Neutrophil (primary cell): ENCODE data around the gene FAM78A.

Experiments used
- H3K27ac ChIP-seq: fragments of 200-600 bp; sonication (generic); 2 replicates; pipeline ENCODE4 v1.5.1; 2016; ENCODE audit warnings: mild to moderate bottlenecking, moderate library complexity
- H3K27me3 ChIP-seq: fragments of 200-600 bp; sonication (generic); 2 replicates; pipeline ENCODE4 v1.6.0; 2016; ENCODE audit warnings: mild to moderate bottlenecking
- H3K36me3 ChIP-seq: fragments of 200-600 bp; sonication (generic); 2 replicates; pipeline ENCODE4 v1.5.1; 2017
- H3K4me1 ChIP-seq, 2 experiments: fragments of 200-600 bp in 1 of 2; sonication (generic) in 1 of 2; 1 replicate in 1 of 2; 2 replicates in 1 of 2; pipeline versions ENCODE4 v1.5.1 to v1.6.1; 2013 to 2016; ENCODE audit warnings: low read depth in 1 of 2, low read length in 1 of 2, mild to moderate bottlenecking in 1 of 2, moderate library complexity in 1 of 2; ENCODE audit not compliant: control insufficient read depth in 1 of 2, insufficient read depth in 1 of 2
- H3K4me3 ChIP-seq, 2 experiments: fragments of 200-600 bp in 1 of 2; sonication (generic) in 1 of 2; 1 replicate in 1 of 2; 2 replicates in 1 of 2; pipeline ENCODE4 v1.5.1; 2013 to 2016; ENCODE audit warnings: low read depth in 1 of 2, low read length in 1 of 2, mild to moderate bottlenecking in 1 of 2, moderate library complexity in 1 of 2
- H3K9me3 ChIP-seq: fragments of 200-600 bp; sonication (generic); 2 replicates; pipeline ENCODE4 v1.5.1; 2016
- TF ChIP-seq, protein P1 (sequence below): fragments of 200-600 bp; sonication (generic); IDR thresholded peaks from 2 replicates; pipeline ENCODE4 v1.5.1; 2016; ENCODE audit warnings: antibody characterized with exemption

Gene FAM78A

DNA sequence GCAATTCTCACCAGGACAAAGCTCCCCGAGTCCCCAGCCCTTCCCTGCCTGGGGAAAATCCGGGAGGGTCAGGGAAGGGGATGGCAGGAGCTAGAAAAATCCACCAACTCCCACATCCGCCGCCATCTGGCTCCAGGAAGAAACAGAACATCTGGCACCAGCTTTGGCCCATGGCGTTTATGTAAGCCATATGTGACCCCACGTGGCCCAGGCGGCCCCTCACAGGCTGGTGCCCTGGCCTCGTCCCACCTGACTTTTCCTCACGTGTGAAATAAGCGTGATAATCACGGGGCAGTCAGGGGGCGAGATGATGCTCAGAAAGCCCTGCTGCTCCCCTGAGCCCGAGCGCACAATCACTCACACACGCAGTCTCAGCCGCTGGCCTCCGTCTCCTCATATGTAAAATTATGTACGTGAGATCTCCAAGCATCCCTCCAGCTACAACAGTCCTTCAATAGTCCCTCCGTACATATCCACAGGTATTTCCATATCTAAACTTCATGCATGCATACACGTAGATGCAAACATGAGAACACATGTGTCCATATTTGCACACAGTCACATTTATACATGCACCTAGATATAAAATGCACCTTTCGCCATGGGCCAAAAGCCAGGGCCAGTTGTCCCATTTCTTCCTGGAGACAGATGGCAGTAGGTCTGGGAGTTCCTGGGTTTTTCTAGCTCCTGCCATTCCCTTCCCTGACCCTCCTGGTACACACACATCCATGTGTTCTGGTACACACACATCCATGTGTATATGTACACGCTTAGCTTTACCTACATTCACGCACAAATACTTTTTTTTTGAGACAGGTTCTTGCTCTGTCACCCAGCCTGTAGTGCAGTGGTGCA is 42.1 kb upstream of the FAM78A start:
- no peaks in the 10 kb centered on the region for H3K36me3 ChIP-seq
- H3K4me3 ChIP-seq = no peak overlapping the region
- TF ChIP-seq, protein P1, sequence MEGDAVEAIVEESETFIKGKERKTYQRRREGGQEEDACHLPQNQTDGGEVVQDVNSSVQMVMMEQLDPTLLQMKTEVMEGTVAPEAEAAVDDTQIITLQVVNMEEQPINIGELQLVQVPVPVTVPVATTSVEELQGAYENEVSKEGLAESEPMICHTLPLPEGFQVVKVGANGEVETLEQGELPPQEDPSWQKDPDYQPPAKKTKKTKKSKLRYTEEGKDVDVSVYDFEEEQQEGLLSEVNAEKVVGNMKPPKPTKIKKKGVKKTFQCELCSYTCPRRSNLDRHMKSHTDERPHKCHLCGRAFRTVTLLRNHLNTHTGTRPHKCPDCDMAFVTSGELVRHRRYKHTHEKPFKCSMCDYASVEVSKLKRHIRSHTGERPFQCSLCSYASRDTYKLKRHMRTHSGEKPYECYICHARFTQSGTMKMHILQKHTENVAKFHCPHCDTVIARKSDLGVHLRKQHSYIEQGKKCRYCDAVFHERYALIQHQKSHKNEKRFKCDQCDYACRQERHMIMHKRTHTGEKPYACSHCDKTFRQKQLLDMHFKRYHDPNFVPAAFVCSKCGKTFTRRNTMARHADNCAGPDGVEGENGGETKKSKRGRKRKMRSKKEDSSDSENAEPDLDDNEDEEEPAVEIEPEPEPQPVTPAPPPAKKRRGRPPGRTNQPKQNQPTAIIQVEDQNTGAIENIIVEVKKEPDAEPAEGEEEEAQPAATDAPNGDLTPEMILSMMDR = no peak
- H3K27ac ChIP-seq = no peak overlapping the region
- H3K27me3 ChIP-seq = no peaks in the 10 kb centered on the region
- no peaks in the 10 kb centered on the region for H3K4me1 ChIP-seq
- H3K9me3 ChIP-seq = no peaks in the 10 kb centered on the region

DNA sequence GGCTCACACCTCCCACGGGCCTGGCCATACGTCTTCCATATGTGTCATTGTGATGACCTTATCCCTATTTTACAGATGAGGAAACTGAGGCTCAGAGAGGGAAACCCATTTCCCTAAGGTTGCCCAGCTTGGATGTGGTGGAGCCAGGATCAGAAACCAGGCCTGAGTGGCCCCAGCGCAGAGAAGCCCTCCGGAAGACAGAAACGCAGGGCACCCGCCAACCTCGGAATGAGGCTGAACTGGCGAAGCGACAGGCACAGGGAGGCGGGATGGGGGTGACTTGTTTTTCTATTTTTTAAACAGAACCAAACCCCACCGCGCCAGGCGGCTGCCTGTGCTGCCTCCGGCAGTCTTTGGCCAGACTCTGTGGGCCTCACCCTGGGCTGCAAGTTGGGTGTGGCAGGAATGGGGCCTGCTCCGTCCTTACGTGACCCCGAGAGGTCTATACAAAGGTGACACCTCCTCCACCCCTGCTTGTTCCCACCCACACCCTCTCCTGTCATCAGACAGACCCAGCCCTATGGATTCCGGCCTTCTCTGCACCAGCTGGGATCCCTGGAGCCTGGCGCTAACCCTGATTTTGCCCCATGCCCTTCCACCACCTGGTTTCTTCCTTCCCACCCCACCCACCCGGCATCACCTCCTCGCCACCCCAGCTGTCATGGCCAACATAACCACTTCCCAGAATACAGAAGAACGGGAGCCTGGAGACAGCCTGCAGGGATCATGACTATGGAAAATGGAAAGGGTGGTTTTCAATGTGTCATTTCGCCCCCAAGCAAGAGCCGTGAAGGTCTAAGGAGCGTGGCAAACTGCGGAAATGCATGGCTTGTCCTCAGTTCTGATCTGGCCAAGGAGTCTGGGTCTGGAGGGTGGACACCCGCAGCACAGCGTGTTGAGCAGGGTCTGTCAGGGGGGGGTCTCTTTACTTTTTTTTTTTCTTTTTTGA is 36.8 kb upstream of the FAM78A start:
- H3K27me3 ChIP-seq = peaks cover 10% of the 10 kb centered on the region
- no peak overlapping the region for H3K4me3 ChIP-seq

DNA sequence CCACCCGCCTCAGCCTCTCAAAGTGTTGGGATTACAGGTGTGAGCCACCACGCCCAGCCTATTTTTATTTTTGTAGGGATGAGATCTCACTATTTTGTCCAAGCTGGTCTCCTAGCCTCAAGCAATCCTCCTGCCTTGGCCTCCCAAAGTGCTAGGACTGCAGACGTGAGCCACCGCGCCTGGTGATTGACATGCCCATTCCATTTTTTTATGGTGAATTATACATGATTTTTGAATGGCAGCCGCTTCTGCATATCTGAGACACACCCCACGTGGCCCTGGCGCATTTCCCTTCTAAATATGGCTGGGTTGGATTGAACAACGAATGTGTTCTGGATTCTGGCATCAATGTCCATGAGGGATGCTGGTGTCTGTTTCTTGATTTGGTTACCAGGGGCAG is 35.9 kb upstream of the FAM78A start:
- TF ChIP-seq, protein P1 = no peak
- peaks cover 10% of the 10 kb centered on the region for H3K27me3 ChIP-seq

More for the DNA sequence above, 36.8 kb upstream of the FAM78A start:
- Histone ChIP-seq H3K36me3 (no peaks in the 10 kb centered on the region), H3K9me3 (no peaks in the 10 kb centered on the region), H3K27ac (no peak overlapping the region), H3K4me1 (peaks cover 0 to 6% of the 10 kb centered on the region in 2 experiments)
- TF ChIP-seq, protein P1 = no peak

DNA sequence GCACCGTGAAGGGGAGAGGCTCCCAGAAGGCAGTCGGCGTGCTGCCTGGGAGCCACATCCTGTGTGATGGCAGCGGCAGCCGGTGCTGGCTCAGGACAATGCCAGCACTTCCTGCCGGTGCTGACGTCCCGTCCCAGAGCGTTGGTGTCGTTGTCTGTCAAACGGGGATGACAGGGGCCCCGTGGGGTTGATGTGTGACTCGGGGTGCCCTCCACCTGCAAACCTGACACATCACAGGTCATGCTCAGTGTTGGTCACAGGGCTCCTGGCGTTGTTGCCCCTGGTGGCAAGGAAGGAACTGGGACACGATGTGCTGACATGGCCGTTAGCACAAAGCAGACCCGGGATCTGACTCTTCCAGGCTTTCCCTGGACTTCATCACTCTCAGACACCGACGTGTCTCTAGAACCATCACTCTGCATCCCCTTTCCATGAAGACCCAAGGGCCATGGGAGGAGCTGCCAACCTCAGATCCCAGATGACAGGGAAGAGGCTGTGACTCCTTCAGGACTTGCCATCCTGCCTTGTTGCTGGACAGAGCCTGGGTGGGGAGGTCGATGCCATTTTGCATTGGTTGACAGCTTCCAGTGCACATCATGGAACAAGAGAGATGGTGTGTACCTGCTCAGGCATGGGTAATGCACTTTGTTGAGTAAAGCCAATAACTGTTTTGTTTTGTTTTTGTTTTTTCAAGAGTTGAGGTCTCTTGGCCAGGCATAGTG is 34.7 kb upstream of the FAM78A start:
- H3K4me3 ChIP-seq = no peak overlapping the region
- TF ChIP-seq, protein P1 = no peak
- H3K4me1 ChIP-seq = peaks cover 0 to 6% of the 10 kb centered on the region in 2 experiments
- no peaks in the 10 kb centered on the region for H3K9me3 ChIP-seq
- H3K36me3 ChIP-seq = no peaks in the 10 kb centered on the region
- no peak overlapping the region for H3K27ac ChIP-seq
- H3K27me3 ChIP-seq = peaks cover 10% of the 10 kb centered on the region

More for the DNA sequence above, 35.9 kb upstream of the FAM78A start:
- H3K9me3 ChIP-seq = no peaks in the 10 kb centered on the region
- H3K4me3 ChIP-seq = no peak overlapping the region
- H3K4me1 ChIP-seq = peaks cover 0 to 6% of the 10 kb centered on the region in 2 experiments
- no peak overlapping the region for H3K27ac ChIP-seq
- no peaks in the 10 kb centered on the region for H3K36me3 ChIP-seq
